Dedifferentiated amniotic fluid mesenchymal stem cell (primary cell): ENCODE data around the gene KRT38.
"Not testable (repeated sequence)": the region's sequence is repeated elsewhere in the genome, so short reads cannot be mapped to it uniquely, and the experiment has no call there.

Source experiments
- DNase-seq: peaks from one replicate; pipeline ENCODE4 v3.0.0-alpha.2; 2016; ENCODE audit errors: extremely low spot score

The KRT38 gene

GRCh38 chr17:41462705-41463104 lies 21.9 kb upstream of the KRT38 start:
- no peak for DNase-seq

DNA sequence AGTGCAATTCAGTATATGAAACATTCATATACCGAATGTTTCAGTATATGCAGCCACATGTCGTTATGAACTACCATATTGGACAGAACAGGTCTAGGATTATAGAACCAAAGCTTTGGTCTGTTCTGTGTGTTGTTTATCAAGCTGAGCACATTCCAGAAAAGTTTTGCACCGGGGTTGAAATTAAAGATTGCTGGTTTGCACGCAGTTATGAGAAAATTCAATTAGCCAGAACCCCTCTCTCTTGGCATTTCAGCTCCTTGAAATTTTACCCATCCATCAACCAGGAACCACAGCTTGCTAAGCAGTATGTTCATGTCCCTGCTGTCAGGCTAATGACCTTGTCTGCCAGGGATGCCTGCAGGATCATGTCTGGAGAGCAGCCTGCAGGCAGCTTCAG lies 16.9 kb upstream of the KRT38 start:
- DNase-seq = no peak

DNA sequence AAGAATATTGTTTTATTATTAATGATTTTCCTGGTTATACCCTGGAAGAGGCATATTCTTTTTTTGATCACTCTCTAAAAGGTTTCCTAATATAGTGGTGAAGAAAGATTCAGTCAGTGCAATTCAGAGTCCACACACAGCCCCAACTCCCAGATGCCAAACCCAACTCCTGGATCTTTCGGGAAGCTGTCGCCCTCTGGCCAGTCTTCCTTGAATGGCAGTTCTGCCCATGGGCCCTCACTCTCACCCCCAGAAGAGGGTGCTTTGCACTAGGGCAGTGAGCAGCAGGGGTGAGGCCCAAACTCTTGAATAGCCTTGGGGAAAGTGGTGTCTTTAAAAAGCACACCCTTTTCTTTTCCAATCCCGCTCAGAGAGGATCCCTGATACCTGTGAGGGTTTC lies 15.4 kb upstream of the KRT38 start:
- DNase-seq = no peak

- no peak for DNase-seq
Measured at GRCh38 chr17:41455236-41455635, 14.5 kb upstream of the KRT38 start.

GRCh38 chr17:41453066-41453465 lies 12.3 kb upstream of the KRT38 start:
- no peak for DNase-seq

DNA sequence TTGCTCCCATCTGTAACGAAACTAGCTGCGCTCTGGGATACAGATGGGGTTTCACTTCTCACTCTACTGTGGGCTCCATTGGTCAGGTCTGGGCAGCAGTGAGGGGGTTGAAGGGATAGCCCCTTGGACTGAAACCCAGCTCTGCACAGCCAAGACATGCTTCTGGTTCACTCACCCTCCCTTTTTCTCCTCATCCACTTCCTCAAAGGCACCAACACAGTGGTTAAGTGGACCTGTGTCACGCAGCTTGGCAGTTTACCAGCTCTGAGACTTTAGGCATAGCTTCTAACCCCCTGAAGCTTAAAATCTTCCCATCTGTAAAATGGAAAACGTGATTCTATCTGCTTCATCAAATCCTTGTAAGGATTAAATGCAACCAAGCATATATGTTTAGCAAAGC lies 11.5 kb upstream of the KRT38 start:
- no peak for DNase-seq

- no peak for DNase-seq
Measured at GRCh38 chr17:41451154-41451728, 10.5 kb upstream of the KRT38 start.

GRCh38 chr17:41449008-41449407 lies 8.2 kb upstream of the KRT38 start:
- DNase-seq = no peak

DNA sequence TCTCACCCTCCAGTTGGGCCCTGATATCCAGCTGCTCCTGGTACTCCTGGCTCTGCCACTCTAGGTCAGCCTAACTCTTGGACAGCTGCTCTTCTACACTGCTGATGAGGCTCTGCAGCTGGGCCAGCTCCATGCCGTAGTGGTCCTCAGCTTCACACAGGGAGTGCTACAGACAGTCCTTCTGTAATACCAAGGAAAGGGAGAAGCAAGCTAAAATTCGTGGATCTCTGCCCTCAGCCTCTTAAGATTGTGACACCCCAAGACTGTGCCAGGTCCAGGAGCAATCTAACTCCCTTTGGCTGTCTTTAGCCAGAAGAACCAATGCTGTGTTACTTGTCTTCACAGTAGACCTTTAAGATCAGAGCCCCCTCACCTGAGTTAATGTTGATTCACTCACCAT lies 7.7 kb upstream of the KRT38 start:
- DNase-seq = no peak

- no peak for DNase-seq
Measured at GRCh38 chr17:41446806-41447205, 6.0 kb upstream of the KRT38 start.

- no peak for DNase-seq
Measured at GRCh38 chr17:41444640-41445039, 3.9 kb upstream of the KRT38 start.

- no peak for DNase-seq
Measured at GRCh38 chr17:41444186-41444585, 3.4 kb upstream of the KRT38 start.

DNA sequence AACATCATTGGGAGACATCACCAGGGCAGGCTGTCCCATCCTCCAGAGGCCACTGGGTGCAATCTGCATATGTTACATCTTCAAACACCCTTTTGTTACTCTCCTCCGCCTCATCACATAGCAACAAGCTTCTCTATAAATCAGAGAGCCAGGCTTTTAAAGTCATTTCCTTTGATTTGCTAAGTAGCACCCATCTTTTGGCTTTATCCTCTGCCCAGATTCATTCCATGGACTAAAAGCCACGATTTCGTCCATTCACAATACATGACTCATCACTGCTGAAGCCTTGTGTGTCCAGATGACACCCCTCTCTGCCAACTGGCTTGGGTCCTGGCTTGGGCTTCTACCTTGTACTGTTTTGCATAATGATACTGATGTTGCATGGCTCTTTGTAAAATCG lies 2.0 kb upstream of the KRT38 start:
- no peak for DNase-seq

- DNase-seq = no peak
Measured at GRCh38 chr17:41439375-41439774, 1.4 kb downstream of the KRT38 start.

DNA sequence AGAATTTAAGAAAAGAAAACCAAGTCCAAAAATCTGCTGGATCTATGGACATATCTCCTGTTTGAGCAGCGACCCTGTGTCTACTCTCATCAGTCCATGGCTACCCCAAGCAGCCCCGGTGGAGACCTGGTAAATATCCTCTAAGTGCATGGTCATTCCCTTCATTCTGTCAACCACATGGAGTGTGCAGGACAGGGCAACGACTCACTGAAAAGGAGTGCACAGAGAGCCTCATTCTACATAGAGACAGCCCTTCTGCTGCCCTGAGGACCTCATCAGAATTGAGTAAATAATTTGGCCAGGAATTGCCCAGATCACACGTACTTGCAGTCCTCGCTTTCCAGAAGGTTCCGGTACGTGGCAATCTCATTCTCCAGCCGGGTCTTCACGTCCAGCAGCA lies 3.0 kb downstream of the KRT38 start:
- DNase-seq = no peak

- DNase-seq = no peak
Measured at GRCh38 chr17:41437254-41437653, 3.5 kb downstream of the KRT38 start.

- DNase-seq = no peak
Measured at GRCh38 chr17:41434415-41434814, 6.4 kb downstream of the KRT38 start.

DNA sequence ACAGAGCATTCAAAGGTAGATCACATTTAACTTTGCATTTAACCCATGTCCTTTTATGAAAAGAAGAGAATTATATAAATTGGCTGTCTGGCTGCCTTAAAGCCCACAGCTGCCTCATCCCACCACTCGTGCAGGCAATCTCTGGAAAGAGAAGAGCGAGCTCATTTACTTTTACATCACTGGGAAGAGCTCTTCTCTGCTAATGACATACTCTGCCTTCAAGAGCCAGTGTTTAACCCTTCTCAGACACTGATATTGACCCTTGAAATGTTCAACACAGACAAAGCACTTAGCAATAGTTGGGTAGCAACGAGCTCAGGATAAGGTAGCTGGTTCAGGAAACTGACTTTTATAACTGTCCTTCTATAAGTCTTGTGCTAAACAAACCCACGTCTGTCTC lies 6.8 kb downstream of the KRT38 start:
- no peak for DNase-seq

GRCh38 chr17:41433586-41433985 lies 7.2 kb downstream of the KRT38 start:
- no peak for DNase-seq

- not testable (repeated sequence) for DNase-seq
Measured at GRCh38 chr17:41430376-41430775, 10.4 kb downstream of the KRT38 start.

GRCh38 chr17:41429667-41430066 lies 11.1 kb downstream of the KRT38 start:
- DNase-seq = no peak

DNA sequence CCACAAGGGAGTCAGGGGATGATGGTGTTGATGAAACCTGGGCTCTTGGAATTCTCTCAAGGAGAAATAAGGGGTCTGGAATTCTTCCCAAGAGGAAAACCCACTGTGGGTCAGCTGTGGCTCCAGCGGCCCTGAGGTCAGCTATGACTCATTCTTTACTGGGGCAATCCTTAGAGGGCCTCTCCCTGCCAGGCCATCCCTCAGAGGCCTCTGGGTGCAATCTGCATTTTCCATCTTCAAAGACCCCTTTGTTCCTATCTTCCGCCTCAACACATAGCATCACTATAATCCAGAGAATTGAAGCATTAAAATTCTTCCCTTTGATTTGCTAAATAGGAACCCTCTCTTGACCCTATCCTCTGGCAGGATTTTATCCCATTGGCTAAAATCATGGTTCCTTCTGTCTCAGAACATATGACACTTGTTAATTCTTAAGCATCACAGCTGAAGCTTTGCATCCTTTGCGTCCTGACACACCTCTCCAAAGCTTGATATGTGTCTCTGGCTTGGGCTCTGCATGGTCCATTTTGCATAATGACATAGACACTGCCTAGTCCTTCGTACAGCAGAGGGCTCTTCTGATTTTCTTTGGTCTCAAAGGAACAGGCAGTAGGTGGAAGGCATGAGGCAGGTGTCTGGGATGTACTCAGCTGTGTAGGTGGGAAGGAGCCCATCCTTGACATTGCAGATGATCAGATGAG lies 12.0 kb downstream of the KRT38 start:
- DNase-seq = no peak

DNA sequence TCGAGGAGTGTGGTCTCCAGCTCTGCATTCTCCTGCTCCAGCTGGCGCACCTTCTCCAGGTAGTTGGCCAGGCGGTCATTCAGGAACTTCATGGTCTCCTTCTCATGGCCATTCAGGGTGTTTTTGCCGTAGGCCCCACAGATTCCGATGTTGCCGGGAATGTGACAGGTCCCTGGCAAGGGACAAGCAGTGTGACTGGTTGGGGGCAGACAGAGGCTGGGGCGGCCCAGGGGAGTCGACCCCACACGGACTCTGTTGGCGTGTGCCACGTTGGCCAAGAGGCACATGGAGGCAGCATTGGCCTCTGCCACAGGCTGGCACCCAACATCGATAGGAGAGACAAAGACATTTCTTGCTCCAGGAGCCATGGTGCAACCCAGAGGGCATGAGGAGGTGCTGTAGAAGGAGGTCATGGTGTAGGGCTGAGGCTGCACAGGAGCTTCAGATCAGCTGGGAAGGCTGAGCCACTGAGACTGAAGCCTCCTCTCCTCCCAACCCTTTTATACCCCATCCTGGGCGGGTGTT lies 16.6 kb downstream of the KRT38 start, which contains the start of gene KRT37:
KRT37 (minus strand) TSS at position 475 of the 525 bp plus-strand sequence; CDS start at position 413, 62 bp downstream.
- DNase-seq = no peak

DNA sequence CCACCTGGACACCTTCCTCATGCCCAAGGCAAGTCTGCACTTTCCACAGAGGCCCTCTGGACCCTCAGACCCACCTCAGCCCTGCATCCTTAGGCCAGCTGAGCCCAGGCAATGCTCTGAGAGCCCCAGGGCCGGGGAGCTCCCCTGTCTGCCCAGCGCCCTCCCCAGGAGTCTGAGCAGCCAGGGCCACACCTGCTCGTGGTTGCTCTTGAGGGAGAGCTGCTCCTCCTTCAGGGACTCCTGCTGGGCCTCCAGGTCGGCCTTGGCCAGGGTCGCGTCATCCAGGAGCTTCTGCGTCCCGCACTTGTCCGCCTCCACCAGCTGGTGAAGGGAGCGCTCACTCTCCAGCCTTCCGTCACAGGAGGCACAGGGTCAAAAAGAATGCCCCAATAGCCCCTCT lies 18.2 kb downstream of the KRT38 start:
- DNase-seq = not testable (repeated sequence)
